Endothelial cell (in vitro differentiated cells): Measurements from ENCODE around the gene INVS. TPM values are rescaled to one million over a fixed set of nuclear protein-coding genes. Genes with fewer than 3 reads are reported as not detected.

Source experiments
- DNase-seq: peaks from one replicate; pipeline ENCODE4 v3.0.0; 2021; ENCODE audit warnings: low spot score
- H3K27ac Mint-ChIP-seq: one replicate; pipeline ENCODE4 v1.8.0; 2021; ENCODE audit warnings: mixed read lengths, inconsistent platforms; ENCODE audit not compliant: unreplicated experiment
- H3K27me3 Mint-ChIP-seq: one replicate; pipeline ENCODE4 v1.8.0; 2021; ENCODE audit warnings: mild to moderate bottlenecking, moderate library complexity, mixed read lengths, inconsistent platforms; ENCODE audit not compliant: unreplicated experiment
- H3K36me3 Mint-ChIP-seq: one replicate; pipeline ENCODE4 v1.8.0; 2021; ENCODE audit warnings: mild to moderate bottlenecking, low read depth, mixed read lengths, inconsistent platforms; ENCODE audit not compliant: unreplicated experiment
- H3K4me1 Mint-ChIP-seq: one replicate; pipeline ENCODE4 v1.8.0; 2021; ENCODE audit warnings: mild to moderate bottlenecking, mixed read lengths, inconsistent platforms; ENCODE audit not compliant: unreplicated experiment
- H3K4me3 Mint-ChIP-seq: one replicate; pipeline ENCODE4 v1.8.0; 2021; ENCODE audit warnings: mild to moderate bottlenecking, mixed read lengths, inconsistent platforms; ENCODE audit not compliant: unreplicated experiment
- H3K9me3 Mint-ChIP-seq: one replicate; pipeline ENCODE4 v1.8.0; 2021; ENCODE audit warnings: mixed read lengths, inconsistent platforms; ENCODE audit not compliant: unreplicated experiment
- CTCF ChIP-seq: fragments of 200-600 bp; sonication (generic); IDR thresholded peaks from one replicate; pipeline ENCODE4 v1.5.0; 2021; ENCODE audit warnings: antibody characterized with exemption; ENCODE audit not compliant: unreplicated experiment
- total RNA-seq: library from RNA; stranded (reverse); fragmentation: NEBNext Ultra II Directional; extraction: Animal tissue kit (Norgen Biotek cat#: 25700); gene quantifications from one replicate; pipeline ENCODE4 v1.2.1, GENCODE V29; 2021; ENCODE audit not compliant: unreplicated experiment

The INVS gene
- total RNA-seq, 1 donor from 2014 or later: 21.6 TPM

- H3K4me1 Mint-ChIP-seq: no peaks in the 10 kb centered on the region
- no peak overlapping the region for H3K4me3 Mint-ChIP-seq
- DNase-seq: no peak
- H3K27me3 Mint-ChIP-seq: no peaks in the 10 kb centered on the region
- no peak overlapping the region for H3K27ac Mint-ChIP-seq
- H3K36me3 Mint-ChIP-seq: peaks cover 1% of the 10 kb centered on the region
- H3K9me3 Mint-ChIP-seq: no peaks in the 10 kb centered on the region
- TF ChIP-seq CTCF: no peak
Observed at GRCh38 chr9:100167176-100167575, 68.1 kb downstream of the INVS start.

GRCh38 chr9:100167915-100168654, 69.0 kb downstream of the INVS start:
- Mint-ChIP-seq H3K27me3 (no peaks in the 10 kb centered on the region), H3K9me3 (no peaks in the 10 kb centered on the region), H3K4me1 (no peaks in the 10 kb centered on the region), H3K27ac (no peak overlapping the region), H3K4me3 (no peak overlapping the region), H3K36me3 (peaks cover 10% of the 10 kb centered on the region)
- TF ChIP-seq CTCF: no peak
- DNase-seq: no peak

GRCh38 chr9:100170085-100170484, 71.0 kb downstream of the INVS start:
- Mint-ChIP-seq H3K27ac (no peak overlapping the region), H3K4me1 (no peaks in the 10 kb centered on the region), H3K9me3 (peaks cover 6% of the 10 kb centered on the region), H3K27me3 (peaks cover 2% of the 10 kb centered on the region), H3K36me3 (peaks cover 30% of the 10 kb centered on the region), H3K4me3 (no peak overlapping the region)
- TF ChIP-seq CTCF: no peak
- DNase-seq: no peak

GRCh38 chr9:100170556-100170955, 71.5 kb downstream of the INVS start:
- no peaks in the 10 kb centered on the region for H3K4me1 Mint-ChIP-seq

More at GRCh38 chr9:100170556-100170955, 71.5 kb downstream of the INVS start:
- DNase-seq: no peak
- H3K27ac Mint-ChIP-seq: no peak overlapping the region
- no peak overlapping the region for H3K4me3 Mint-ChIP-seq
- H3K9me3 Mint-ChIP-seq: peaks cover 6% of the 10 kb centered on the region
- no peak for TF ChIP-seq CTCF
- peaks cover 33% of the 10 kb centered on the region for H3K36me3 Mint-ChIP-seq
- H3K27me3 Mint-ChIP-seq: peaks cover 2% of the 10 kb centered on the region
